Measurements from ENCODE around the gene ALK. TPM values are rescaled to one million over a fixed set of nuclear protein-coding genes. Genes with fewer than 3 reads are reported as not detected.

The ALK gene
- total and polyA plus RNA-seq, 2 experiments from 2014 or later = 0.35 TPM; not detected in 1

DNA sequence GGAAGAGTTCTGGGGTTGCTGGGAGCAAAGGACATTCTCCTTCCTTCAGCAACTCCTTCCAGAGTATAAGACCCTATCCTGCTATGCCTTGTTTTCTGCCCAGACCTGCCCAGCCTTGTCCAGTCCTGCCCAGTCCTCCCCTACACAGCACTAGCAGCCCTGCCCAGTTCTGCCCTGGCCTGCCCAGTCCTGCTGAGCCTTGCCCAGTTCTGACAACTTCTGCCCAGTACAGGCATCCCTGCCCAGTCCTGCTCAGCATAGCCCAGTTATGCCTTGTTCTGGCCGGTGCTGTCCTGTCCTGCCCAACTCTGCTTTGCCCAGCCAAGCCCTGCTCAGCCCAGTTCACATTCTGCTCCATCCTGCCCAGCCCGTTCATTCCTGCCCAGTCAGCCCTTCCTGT is 44.9 kb upstream of the ALK start:
- Mint-ChIP-seq H3K4me1 (peaks cover 7% of the 10 kb centered on the region; the same call in 2 of the 3 replicates), H3K27me3 (ENCODE audit: insufficient read depth, low read depth, poor library complexity) (peaks cover 2% of the 10 kb centered on the region), H3K27ac (no peak overlapping the region), H3K36me3 (ENCODE audit: low read depth) (no peaks in the 10 kb centered on the region), H3K4me3 (no peak overlapping the region), H3K9me3 (no peaks in the 10 kb centered on the region)
- Histone ChIP-seq H3K36me3 (ENCODE audit: insufficient read depth) (no peaks in the 10 kb centered on the region), H3K27ac (ENCODE audit: low read depth) (no peak overlapping the region), H3F3A (replicated peaks; ENCODE audit: low read depth) (no peaks in the 10 kb centered on the region), H3K4me3 (no peak overlapping the region), H3K9me2 (ENCODE audit: insufficient read depth) (no peaks in the 10 kb centered on the region), H3K79me2 (replicated peaks; ENCODE audit: insufficient read depth) (no peaks in the 10 kb centered on the region), H2AFZ (no peak overlapping the region), H3K27me3 (ENCODE audit: insufficient read depth) (no peaks in the 10 kb centered on the region), H3K4me2 (no peak overlapping the region), H4K20me1 (replicated peaks; ENCODE audit: insufficient read depth) (no peaks in the 10 kb centered on the region), H3K4me1 (ENCODE audit: insufficient read depth) (peaks cover 8% of the 10 kb centered on the region; the same call in 1 of the 2 replicates)
- no peak for TF ChIP-seq EZH2phosphoT487 (IDR thresholded peaks at IDR 0.05; ENCODE audit: unreplicated experiment)
- no peak for TF ChIP-seq POLR2AphosphoS5 (IDR thresholded peaks at IDR 0.05; ENCODE audit: low read depth)
- no peak for ATAC-seq
- DNase-seq (ENCODE audit: low spot score) = no peak

DNA sequence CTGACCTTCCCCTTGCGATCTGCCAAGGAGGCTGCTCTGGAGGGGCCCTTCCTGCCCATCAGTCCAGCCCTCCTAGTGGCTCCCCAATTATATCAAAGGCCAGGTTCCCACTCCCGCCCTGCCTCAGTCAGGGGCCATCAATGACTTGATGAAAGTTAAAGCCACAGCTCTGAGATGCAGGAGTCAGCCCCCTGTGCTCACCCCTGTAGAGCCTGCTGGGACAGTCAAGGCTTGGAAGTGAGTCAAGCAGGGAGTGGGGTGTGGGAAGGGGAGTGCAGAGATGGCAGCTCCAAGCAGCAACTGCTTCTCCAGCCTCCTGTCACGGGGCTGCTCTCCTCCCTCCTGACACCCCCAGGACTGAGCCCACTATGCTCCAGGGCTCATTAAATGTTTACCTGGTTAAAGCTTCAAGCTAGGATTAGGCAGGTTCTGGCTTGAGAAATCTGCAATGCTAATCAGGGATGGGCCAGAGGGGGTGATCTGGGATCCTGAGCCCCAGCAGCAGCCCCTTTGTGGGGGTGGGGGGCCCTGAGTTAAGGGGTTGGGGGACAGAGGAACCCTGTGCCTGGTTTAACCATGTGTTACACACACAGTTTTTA is 42.7 kb upstream of the ALK start:
- H3K4me3 ChIP-seq = no peak overlapping the region
- H3K27ac ChIP-seq (ENCODE audit: low read depth) = no peak overlapping the region
- Mint-ChIP-seq H3K36me3 (ENCODE audit: low read depth) (no peaks in the 10 kb centered on the region), H3K27me3 (ENCODE audit: insufficient read depth, low read depth, poor library complexity) (peaks cover 2% of the 10 kb centered on the region), H3K9me3 (no peaks in the 10 kb centered on the region), H3K4me1 (peaks cover 8% of the 10 kb centered on the region; the same call in 2 of the 3 replicates), H3K27ac (no peak overlapping the region), H3K4me3 (no peak overlapping the region)
- H3K4me2 ChIP-seq = peak overlapping the region; percentile 26; the same call in 1 of the 2 replicates
- peak overlapping the region; percentile 47; the same call in 1 of the 2 replicates for H2AFZ ChIP-seq
- DNase-seq (ENCODE audit: low spot score) (no peak), ATAC-seq (peak; percentile 77)
- no peaks in the 10 kb centered on the region for H3F3A ChIP-seq (replicated peaks; ENCODE audit: low read depth)
- H3K36me3 ChIP-seq (ENCODE audit: insufficient read depth) = no peaks in the 10 kb centered on the region
- H3K79me2 ChIP-seq (replicated peaks; ENCODE audit: insufficient read depth) = no peaks in the 10 kb centered on the region
- no peaks in the 10 kb centered on the region for H3K27me3 ChIP-seq (ENCODE audit: insufficient read depth)
- no peaks in the 10 kb centered on the region for H3K9me2 ChIP-seq (ENCODE audit: insufficient read depth)
- H4K20me1 ChIP-seq (replicated peaks; ENCODE audit: insufficient read depth) = no peaks in the 10 kb centered on the region
- peaks cover 8% of the 10 kb centered on the region; the same call in 1 of the 2 replicates for H3K4me1 ChIP-seq (ENCODE audit: insufficient read depth)
- TF ChIP-seq JUNB (IDR thresholded peaks at IDR 0.05; ENCODE audit: unreplicated experiment) (no peak), CREB1 (CRISPR knock-in tag; IDR thresholded peaks at IDR 0.05; ENCODE audit: low read depth) (no peak), NANOG (IDR thresholded peaks at IDR 0.05; ENCODE audit: borderline replicate concordance) (no peak)
- TF ChIP-seq, protein P1, sequence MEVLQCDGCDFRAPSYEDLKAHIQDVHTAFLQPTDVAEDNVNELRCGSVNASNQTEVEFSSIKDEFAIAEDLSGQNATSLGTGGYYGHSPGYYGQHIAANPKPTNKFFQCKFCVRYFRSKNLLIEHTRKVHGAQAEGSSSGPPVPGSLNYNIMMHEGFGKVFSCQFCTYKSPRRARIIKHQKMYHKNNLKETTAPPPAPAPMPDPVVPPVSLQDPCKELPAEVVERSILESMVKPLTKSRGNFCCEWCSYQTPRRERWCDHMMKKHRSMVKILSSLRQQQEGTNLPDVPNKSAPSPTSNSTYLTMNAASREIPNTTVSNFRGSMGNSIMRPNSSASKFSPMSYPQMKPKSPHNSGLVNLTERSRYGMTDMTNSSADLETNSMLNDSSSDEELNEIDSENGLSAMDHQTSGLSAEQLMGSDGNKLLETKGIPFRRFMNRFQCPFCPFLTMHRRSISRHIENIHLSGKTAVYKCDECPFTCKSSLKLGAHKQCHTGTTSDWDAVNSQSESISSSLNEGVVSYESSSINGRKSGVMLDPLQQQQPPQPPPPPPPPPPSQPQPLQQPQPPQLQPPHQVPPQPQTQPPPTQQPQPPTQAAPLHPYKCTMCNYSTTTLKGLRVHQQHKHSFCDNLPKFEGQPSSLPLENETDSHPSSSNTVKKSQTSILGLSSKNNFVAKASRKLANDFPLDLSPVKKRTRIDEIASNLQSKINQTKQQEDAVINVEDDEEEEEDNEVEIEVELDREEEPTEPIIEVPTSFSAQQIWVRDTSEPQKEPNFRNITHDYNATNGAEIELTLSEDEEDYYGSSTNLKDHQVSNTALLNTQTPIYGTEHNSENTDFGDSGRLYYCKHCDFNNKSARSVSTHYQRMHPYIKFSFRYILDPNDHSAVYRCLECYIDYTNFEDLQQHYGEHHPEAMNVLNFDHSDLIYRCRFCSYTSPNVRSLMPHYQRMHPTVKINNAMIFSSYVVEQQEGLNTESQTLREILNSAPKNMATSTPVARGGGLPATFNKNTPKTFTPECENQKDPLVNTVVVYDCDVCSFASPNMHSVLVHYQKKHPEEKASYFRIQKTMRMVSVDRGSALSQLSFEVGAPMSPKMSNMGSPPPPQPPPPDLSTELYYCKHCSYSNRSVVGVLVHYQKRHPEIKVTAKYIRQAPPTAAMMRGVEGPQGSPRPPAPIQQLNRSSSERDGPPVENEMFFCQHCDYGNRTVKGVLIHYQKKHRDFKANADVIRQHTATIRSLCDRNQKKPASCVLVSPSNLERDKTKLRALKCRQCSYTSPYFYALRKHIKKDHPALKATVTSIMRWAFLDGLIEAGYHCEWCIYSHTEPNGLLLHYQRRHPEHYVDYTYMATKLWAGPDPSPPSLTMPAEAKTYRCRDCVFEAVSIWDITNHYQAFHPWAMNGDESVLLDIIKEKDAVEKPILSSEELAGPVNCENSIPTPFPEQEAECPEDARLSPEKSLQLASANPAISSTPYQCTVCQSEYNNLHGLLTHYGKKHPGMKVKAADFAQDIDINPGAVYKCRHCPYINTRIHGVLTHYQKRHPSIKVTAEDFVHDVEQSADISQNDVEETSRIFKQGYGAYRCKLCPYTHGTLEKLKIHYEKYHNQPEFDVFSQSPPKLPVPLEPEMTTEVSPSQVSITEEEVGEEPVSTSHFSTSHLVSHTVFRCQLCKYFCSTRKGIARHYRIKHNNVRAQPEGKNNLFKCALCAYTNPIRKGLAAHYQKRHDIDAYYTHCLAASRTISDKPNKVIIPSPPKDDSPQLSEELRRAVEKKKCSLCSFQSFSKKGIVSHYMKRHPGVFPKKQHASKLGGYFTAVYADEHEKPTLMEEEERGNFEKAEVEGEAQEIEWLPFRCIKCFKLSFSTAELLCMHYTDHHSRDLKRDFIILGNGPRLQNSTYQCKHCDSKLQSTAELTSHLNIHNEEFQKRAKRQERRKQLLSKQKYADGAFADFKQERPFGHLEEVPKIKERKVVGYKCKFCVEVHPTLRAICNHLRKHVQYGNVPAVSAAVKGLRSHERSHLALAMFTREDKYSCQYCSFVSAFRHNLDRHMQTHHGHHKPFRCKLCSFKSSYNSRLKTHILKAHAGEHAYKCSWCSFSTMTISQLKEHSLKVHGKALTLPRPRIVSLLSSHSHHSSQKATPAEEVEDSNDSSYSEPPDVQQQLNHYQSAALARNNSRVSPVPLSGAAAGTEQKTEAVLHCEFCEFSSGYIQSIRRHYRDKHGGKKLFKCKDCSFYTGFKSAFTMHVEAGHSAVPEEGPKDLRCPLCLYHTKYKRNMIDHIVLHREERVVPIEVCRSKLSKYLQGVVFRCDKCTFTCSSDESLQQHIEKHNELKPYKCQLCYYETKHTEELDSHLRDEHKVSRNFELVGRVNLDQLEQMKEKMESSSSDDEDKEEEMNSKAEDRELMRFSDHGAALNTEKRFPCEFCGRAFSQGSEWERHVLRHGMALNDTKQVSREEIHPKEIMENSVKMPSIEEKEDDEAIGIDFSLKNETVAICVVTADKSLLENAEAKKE (CRISPR knock-in tag; IDR thresholded peaks at IDR 0.05) = no peak
- TF ChIP-seq, protein P2, sequence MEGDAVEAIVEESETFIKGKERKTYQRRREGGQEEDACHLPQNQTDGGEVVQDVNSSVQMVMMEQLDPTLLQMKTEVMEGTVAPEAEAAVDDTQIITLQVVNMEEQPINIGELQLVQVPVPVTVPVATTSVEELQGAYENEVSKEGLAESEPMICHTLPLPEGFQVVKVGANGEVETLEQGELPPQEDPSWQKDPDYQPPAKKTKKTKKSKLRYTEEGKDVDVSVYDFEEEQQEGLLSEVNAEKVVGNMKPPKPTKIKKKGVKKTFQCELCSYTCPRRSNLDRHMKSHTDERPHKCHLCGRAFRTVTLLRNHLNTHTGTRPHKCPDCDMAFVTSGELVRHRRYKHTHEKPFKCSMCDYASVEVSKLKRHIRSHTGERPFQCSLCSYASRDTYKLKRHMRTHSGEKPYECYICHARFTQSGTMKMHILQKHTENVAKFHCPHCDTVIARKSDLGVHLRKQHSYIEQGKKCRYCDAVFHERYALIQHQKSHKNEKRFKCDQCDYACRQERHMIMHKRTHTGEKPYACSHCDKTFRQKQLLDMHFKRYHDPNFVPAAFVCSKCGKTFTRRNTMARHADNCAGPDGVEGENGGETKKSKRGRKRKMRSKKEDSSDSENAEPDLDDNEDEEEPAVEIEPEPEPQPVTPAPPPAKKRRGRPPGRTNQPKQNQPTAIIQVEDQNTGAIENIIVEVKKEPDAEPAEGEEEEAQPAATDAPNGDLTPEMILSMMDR (conservative IDR thresholded peaks at IDR 0.05; ENCODE audit: low read depth in 2 of 2) = no peak
- TF ChIP-seq, protein P3, sequence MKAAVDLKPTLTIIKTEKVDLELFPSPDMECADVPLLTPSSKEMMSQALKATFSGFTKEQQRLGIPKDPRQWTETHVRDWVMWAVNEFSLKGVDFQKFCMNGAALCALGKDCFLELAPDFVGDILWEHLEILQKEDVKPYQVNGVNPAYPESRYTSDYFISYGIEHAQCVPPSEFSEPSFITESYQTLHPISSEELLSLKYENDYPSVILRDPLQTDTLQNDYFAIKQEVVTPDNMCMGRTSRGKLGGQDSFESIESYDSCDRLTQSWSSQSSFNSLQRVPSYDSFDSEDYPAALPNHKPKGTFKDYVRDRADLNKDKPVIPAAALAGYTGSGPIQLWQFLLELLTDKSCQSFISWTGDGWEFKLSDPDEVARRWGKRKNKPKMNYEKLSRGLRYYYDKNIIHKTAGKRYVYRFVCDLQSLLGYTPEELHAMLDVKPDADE (IDR thresholded peaks at IDR 0.05) = no peak
- TF ChIP-seq, protein P4, sequence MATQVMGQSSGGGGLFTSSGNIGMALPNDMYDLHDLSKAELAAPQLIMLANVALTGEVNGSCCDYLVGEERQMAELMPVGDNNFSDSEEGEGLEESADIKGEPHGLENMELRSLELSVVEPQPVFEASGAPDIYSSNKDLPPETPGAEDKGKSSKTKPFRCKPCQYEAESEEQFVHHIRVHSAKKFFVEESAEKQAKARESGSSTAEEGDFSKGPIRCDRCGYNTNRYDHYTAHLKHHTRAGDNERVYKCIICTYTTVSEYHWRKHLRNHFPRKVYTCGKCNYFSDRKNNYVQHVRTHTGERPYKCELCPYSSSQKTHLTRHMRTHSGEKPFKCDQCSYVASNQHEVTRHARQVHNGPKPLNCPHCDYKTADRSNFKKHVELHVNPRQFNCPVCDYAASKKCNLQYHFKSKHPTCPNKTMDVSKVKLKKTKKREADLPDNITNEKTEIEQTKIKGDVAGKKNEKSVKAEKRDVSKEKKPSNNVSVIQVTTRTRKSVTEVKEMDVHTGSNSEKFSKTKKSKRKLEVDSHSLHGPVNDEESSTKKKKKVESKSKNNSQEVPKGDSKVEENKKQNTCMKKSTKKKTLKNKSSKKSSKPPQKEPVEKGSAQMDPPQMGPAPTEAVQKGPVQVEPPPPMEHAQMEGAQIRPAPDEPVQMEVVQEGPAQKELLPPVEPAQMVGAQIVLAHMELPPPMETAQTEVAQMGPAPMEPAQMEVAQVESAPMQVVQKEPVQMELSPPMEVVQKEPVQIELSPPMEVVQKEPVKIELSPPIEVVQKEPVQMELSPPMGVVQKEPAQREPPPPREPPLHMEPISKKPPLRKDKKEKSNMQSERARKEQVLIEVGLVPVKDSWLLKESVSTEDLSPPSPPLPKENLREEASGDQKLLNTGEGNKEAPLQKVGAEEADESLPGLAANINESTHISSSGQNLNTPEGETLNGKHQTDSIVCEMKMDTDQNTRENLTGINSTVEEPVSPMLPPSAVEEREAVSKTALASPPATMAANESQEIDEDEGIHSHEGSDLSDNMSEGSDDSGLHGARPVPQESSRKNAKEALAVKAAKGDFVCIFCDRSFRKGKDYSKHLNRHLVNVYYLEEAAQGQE (IDR thresholded peaks at IDR 0.05; ENCODE audit: unreplicated experiment) = no peak
